H1 (cell line): ENCODE results near the gene ITPKB. TPM values are rescaled to one million over a fixed set of nuclear protein-coding genes. Genes with fewer than 3 reads are reported as not detected.

Experiments
- BCL11A ChIP-seq, 2 experiments: IDR thresholded peaks; one replicate each; pipeline ENCODE4 v1.6.1; 2011; ENCODE audit warnings: low read depth in 2 of 2, low read length in 2 of 2, mild to moderate bottlenecking in 2 of 2
- EZH2 ChIP-seq: fragments of 200-600 bp; sonication (generic); IDR thresholded peaks from 2 replicates; pipeline ENCODE4 v1.7.1; 2012; ENCODE audit warnings: low read depth, mild to moderate bottlenecking, moderate library complexity, low read length, inconsistent platforms; ENCODE audit not compliant: severe bottlenecking
- RAD21 ChIP-seq, 2 experiments: IDR thresholded peaks in 1 of 2; conservative IDR thresholded peaks in 1 of 2; 2 replicates each; pipeline ENCODE4 v1.6.1; 2011; ENCODE audit warnings: low read depth in 2 of 2, low read length in 2 of 2, improper control_type of control experiment in 1 of 2, inconsistent platforms in 1 of 2, mild to moderate bottlenecking in 1 of 2, moderate library complexity in 1 of 2
- SIX5 ChIP-seq: IDR thresholded peaks from 2 replicates; pipeline ENCODE4 v1.6.1; 2011; ENCODE audit warnings: mild to moderate bottlenecking, low read depth, low read length
- TCF12 ChIP-seq: IDR thresholded peaks from 2 replicates; pipeline ENCODE4 v1.6.1; 2011; ENCODE audit warnings: low read depth, mild to moderate bottlenecking, low read length
- polyA plus RNA-seq, 7 experiments: library from polyadenylated mRNA; depleted of rRNA in 3 of 7; stranded (reverse) in 5 of 7; unstranded in 2 of 7; fragments of >200 nt in 5 of 7; fragments of 200-250 nt in 2 of 7; gene quantifications; 1 replicate in 5 of 7; 2 replicates in 1 of 7; 4 replicates in 1 of 7; pipeline versions ENCODE4 v1.2.1 to v1.2.3, GENCODE V29; 2011 to 2013; ENCODE audit warnings: missing spikeins in 2 of 7, mixed read lengths in 2 of 7
- total RNA-seq: library from RNA; stranded (reverse); fragmentation: NEBNext Ultra II Directional; extraction: Animal tissue kit (Norgen Biotek cat#: 25700); gene quantifications from 2 replicates; pipeline ENCODE4 v1.2.1, GENCODE V29; 2021
- TF ChIP-seq, protein P1 (sequence below): IDR thresholded peaks from 2 replicates; pipeline ENCODE4 v1.6.1; 2011; ENCODE audit warnings: low read length, improper control_type of control experiment
- TF ChIP-seq, protein P2 (sequence below): IDR thresholded peaks from 2 replicates; pipeline ENCODE4 v1.6.1; 2011; ENCODE audit warnings: low read depth, mild to moderate bottlenecking, low read length; ENCODE audit not compliant: insufficient read depth

ITPKB gene
- total and polyA plus RNA-seq, 2 of the 8 experiments (the other 6 are each of a cell fraction or from before 2014, with no cell fraction given) = 1.7 to 4.8 TPM

DNA sequence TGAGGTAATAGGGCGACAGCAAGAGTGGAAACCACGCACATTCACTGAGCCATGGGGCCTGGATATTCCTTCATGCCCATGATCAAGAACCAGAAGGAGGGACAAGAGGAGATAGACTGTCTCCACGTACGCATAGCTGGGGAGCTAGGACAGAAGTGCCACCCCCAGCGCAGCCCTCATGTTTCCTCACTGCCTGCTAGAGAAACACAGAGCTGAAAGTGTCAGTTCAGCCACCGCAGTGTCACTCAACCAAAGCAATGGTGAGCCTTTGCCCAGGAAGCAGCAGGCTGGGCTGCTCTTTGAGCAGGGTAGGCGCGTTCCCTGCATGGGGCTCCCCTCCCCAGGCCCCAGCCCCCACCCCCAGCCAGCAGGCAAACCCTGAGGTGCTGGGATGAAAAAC, 122.0 kb downstream of the ITPKB start (continued):
- TF ChIP-seq TCF12 (no peak), SIX5 (no peak), EZH2 (no peak), BCL11A (IDR thresholded peaks at IDR 0.05; ENCODE audit: low read depth in 2 of 2, low read length in 2 of 2) (no peak), RAD21 (IDR thresholded peaks at IDR 0.05 in 1 of 2, conservative IDR thresholded peaks at IDR 0.05 in 1 of 2; ENCODE audit: low read depth in 2 of 2, low read length in 2 of 2) (no peak)
- TF ChIP-seq, protein P1, sequence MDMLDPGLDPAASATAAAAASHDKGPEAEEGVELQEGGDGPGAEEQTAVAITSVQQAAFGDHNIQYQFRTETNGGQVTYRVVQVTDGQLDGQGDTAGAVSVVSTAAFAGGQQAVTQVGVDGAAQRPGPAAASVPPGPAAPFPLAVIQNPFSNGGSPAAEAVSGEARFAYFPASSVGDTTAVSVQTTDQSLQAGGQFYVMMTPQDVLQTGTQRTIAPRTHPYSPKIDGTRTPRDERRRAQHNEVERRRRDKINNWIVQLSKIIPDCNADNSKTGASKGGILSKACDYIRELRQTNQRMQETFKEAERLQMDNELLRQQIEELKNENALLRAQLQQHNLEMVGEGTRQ = no peak
- TF ChIP-seq, protein P2, sequence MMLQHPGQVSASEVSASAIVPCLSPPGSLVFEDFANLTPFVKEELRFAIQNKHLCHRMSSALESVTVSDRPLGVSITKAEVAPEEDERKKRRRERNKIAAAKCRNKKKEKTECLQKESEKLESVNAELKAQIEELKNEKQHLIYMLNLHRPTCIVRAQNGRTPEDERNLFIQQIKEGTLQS = no peak
